ENCODE measurements around the gene SMAD3.

SMAD3 gene

GRCh38 chr15:67187351-67187854 lies 122.0 kb downstream of the SMAD3 start:
- no peak overlapping the region for H3K4me3 ChIP-seq (ENCODE audit: low read depth, low read length)
- no peak for DNase-seq (ENCODE audit: low read depth)
- TF ChIP-seq CTCF (IDR thresholded peaks at IDR 0.05; ENCODE audit: low read depth, low read length, missing control alignments) = no peak

GRCh38 chr15:67188551-67189218 lies 123.3 kb downstream of the SMAD3 start:
- TF ChIP-seq CTCF (IDR thresholded peaks at IDR 0.05; ENCODE audit: low read depth, low read length, missing control alignments) = no peak
- DNase-seq (ENCODE audit: low read depth) = no peak
- H3K4me3 ChIP-seq (ENCODE audit: low read depth, low read length) = no peak overlapping the region

GRCh38 chr15:67189326-67190051 lies 124.1 kb downstream of the SMAD3 start:
- no peak for DNase-seq (ENCODE audit: low read depth)
- H3K4me3 ChIP-seq (ENCODE audit: low read depth, low read length) = no peak overlapping the region
- TF ChIP-seq CTCF (IDR thresholded peaks at IDR 0.05; ENCODE audit: low read depth, low read length, missing control alignments) = no peak

GRCh38 chr15:67190326-67190725 lies 124.9 kb downstream of the SMAD3 start:
- H3K4me3 ChIP-seq (ENCODE audit: low read depth, low read length) = no peak overlapping the region
- DNase-seq (ENCODE audit: low read depth) = no peak
- no peak for TF ChIP-seq CTCF (IDR thresholded peaks at IDR 0.05; ENCODE audit: low read depth, low read length, missing control alignments)

GRCh38 chr15:67190813-67191212 lies 125.4 kb downstream of the SMAD3 start:
- H3K4me3 ChIP-seq (ENCODE audit: low read depth, low read length) = no peak overlapping the region
- DNase-seq (ENCODE audit: low read depth) = no peak
- TF ChIP-seq CTCF (IDR thresholded peaks at IDR 0.05; ENCODE audit: low read depth, low read length, missing control alignments) = no peak

- TF ChIP-seq CTCF (IDR thresholded peaks at IDR 0.05; ENCODE audit: low read depth, low read length, missing control alignments) = no peak
- DNase-seq (ENCODE audit: low read depth) = no peak
- H3K4me3 ChIP-seq (ENCODE audit: low read depth, low read length) = no peak overlapping the region
Observed at GRCh38 chr15:67192185-67192820, 126.9 kb downstream of the SMAD3 start.
